GM12878 (cell line): ENCODE data around the gene SETD2. TPM values are rescaled to one million over a fixed set of nuclear protein-coding genes. Genes with fewer than 3 reads are reported as not detected.

Experiments used
- ATAC-seq: fragments of 200-7000 bp; cut with Tn5 transposase; 3 replicates; pipeline ENCODE4 v1.9.1; 2020; ENCODE audit warnings: mild to moderate bottlenecking, moderate library complexity
- BruUV-seq: library from RNA; stranded (reverse); fragments of 400-500 nt; replicated peaks from 2 replicates; lab custom pipeline; 2021; lab: Mats Ljungman, UMichigan
- CTCF ChIA-PET: fragments of 300-600 bp; sonication (Branson Sonifier 250); formaldehyde crosslinking; extraction: SDS; loops from one replicate; lab custom pipeline; 2021; ENCODE audit warnings: inconsistent platforms; lab: Yijun Ruan, JAX
- POLR2A ChIA-PET: fragments of 350-600 bp; formaldehyde crosslinking; extraction: SDS; loops from one replicate; lab custom pipeline; 2021; ENCODE audit warnings: inconsistent platforms; lab: Charles Lee
- RAD21 ChIA-PET: fragments of 300-600 bp; sonication (Branson Sonifier 250); formaldehyde crosslinking; loops from one replicate; lab custom pipeline; 2023; ENCODE audit warnings: antibody characterized with exemption; ENCODE audit not compliant: unreplicated experiment; lab: Charles Lee
- SMC1A ChIA-PET: fragments of 300-600 bp; sonication (Branson Sonifier 250); formaldehyde crosslinking; loops from one replicate; lab custom pipeline; 2023; ENCODE audit not compliant: unreplicated experiment, uncharacterized antibody; lab: Charles Lee
- DNase-seq: peaks from one replicate; pipeline ENCODE4 v3.0.0-alpha.2; 2011; ENCODE audit warnings: low read depth, low spot score
- FAIRE-seq: peaks from 3 replicates; lab custom pipeline; 2011; peaks lifted over from hg19 to GRCh38; lab: Jason Lieb, UNC
- H2AFZ ChIP-seq: 2 replicates; pipeline ENCODE4 v1.6.0; 2011; ENCODE audit warnings: low read depth, low read length, control low read depth; ENCODE audit not compliant: control insufficient read depth
- H3K27ac ChIP-seq: 2 replicates; pipeline ENCODE4 v1.5.1; 2011; ENCODE audit warnings: control low read depth; ENCODE audit not compliant: control insufficient read depth, insufficient read depth
- H3K27me3 ChIP-seq, 2 experiments: replicated peaks in 1 of 2; 2 replicates each; pipeline versions ENCODE4 v1.6.0 to v1.6.1; 2011; ENCODE audit warnings: low read length in 1 of 2; ENCODE audit not compliant: control insufficient read depth in 2 of 2, insufficient read depth in 2 of 2
- H3K36me3 ChIP-seq, 2 experiments: 2 replicates each; pipeline ENCODE4 v1.5.1; 2011; ENCODE audit warnings: low read length in 1 of 2; ENCODE audit not compliant: control insufficient read depth in 2 of 2, insufficient read depth in 2 of 2
- H3K4me1 ChIP-seq: 2 replicates; pipeline ENCODE4 v1.6.1; 2011; ENCODE audit warnings: mild to moderate bottlenecking, low read length, moderate library complexity, mixed read lengths; ENCODE audit not compliant: control insufficient read depth, insufficient read depth
- H3K4me2 ChIP-seq: 2 replicates; pipeline ENCODE4 v1.6.0; 2011; ENCODE audit warnings: control low read depth; ENCODE audit not compliant: control insufficient read depth, insufficient read depth
- H3K4me3 ChIP-seq: fragments of 200-600 bp; sonication (generic); 2 replicates; pipeline ENCODE4 v1.5.1; 2016
- H3K79me2 ChIP-seq: 2 replicates; pipeline ENCODE4 v1.6.0; 2011; ENCODE audit warnings: low read length; ENCODE audit not compliant: control insufficient read depth, insufficient read depth
- H3K9ac ChIP-seq: 2 replicates; pipeline ENCODE4 v1.8.0; 2011; ENCODE audit warnings: low read length, control low read depth, mixed read lengths; ENCODE audit not compliant: control insufficient read depth, insufficient read depth
- H3K9me3 ChIP-seq: replicated peaks from 3 replicates; pipeline ENCODE4 v1.5.1; 2011; ENCODE audit warnings: mild to moderate bottlenecking, low read length; ENCODE audit not compliant: control insufficient read depth, insufficient read depth
- H4K20me1 ChIP-seq: 2 replicates; pipeline ENCODE4 v1.6.0; 2011; ENCODE audit not compliant: control insufficient read depth, insufficient read depth
- CUX1 ChIP-seq: IDR thresholded peaks from 2 replicates; pipeline ENCODE4 v1.6.1; 2012; ENCODE audit warnings: improper control_type of control experiment, low read depth, low read length; ENCODE audit not compliant: insufficient replicate concordance
- MTA3 ChIP-seq: IDR thresholded peaks from 2 replicates; pipeline ENCODE4 v1.6.1; 2012; ENCODE audit warnings: low read length, inconsistent platforms, borderline replicate concordance
- POLR2A ChIP-seq: IDR thresholded peaks from 2 replicates; pipeline ENCODE4 v1.6.1; 2011; ENCODE audit warnings: low read depth, mild to moderate bottlenecking, low read length
- POLR2AphosphoS5 ChIP-seq: IDR thresholded peaks from 2 replicates; pipeline ENCODE4 v1.6.1; 2011; ENCODE audit warnings: mild to moderate bottlenecking, low read length, inconsistent platforms
- RB1 ChIP-seq: fragments of 450-650 bp; formaldehyde crosslinking; IDR thresholded peaks from 2 replicates; pipeline ENCODE4 v1.6.1; 2017; ENCODE audit warnings: mild to moderate bottlenecking, borderline replicate concordance
- SIX5 ChIP-seq: IDR thresholded peaks from 2 replicates; pipeline ENCODE4 v1.6.1; 2011; ENCODE audit warnings: mild to moderate bottlenecking, low read depth, low read length, moderate library complexity; ENCODE audit not compliant: severe bottlenecking
- WRNIP1 ChIP-seq: IDR thresholded peaks from 2 replicates; pipeline ENCODE4 v1.6.1; 2011; ENCODE audit warnings: low read depth, low read length, improper control_type of control experiment, borderline replicate concordance
- WGBS: methylation state at CpG from one replicate; pipeline ENCODE4 v1.1.6; 2016; ENCODE audit warnings: low lambda C conversion rate; ENCODE audit not compliant: insufficient replicate concordance, insufficient coverage; ENCODE audit errors: missing lambda C conversion rate; 5-methylcytosine and 5-hydroxymethylcytosine counted together
- in situ Hi-C: fragments of 300-500 bp; cut with MboI; formaldehyde crosslinking; loops from 9 replicates; pipeline ENCODE4 v1.14.3; 2018; ENCODE audit warnings: mixed read lengths
- intact Hi-C: fragments of 100-400 bp; cut with micrococcal nuclease; formaldehyde crosslinking; loops from one replicate; pipeline ENCODE4 v1.14.2; 2022; ENCODE audit not compliant: unreplicated experiment
- polyA plus RNA-seq, 11 experiments: library from polyadenylated mRNA; depleted of rRNA in 4 of 11; unstranded in 6 of 11; stranded (reverse) in 5 of 11; fragments of >200 nt; fragmentation: Nextera tagmentation in 4 of 11; fragmentation: Illumina TruSeq in 1 of 11; extraction: Ambion mirVana in 4 of 11; extraction: Trizol in 1 of 11; gene quantifications; 1 replicate in 1 of 11; 2 replicates in 10 of 11; pipeline versions ENCODE4 v1.2.1 to v1.2.3, GENCODE V29; 2011 to 2016; ENCODE audit warnings: inconsistent platforms in 2 of 11, missing spikeins in 2 of 11, low read depth in 1 of 11
- total RNA-seq, 4 experiments: library from RNA; depleted of rRNA in 3 of 4; stranded (reverse); fragments of >200 nt in 3 of 4; fragmentation: Illumina TruSeq in 1 of 4; extraction: Trizol in 1 of 4; gene quantifications; 2 replicates each; pipeline versions ENCODE4 v1.2.1 to v1.2.3, GENCODE V29; 2013 to 2021

The SETD2 gene
- total and polyA plus RNA-seq, 10 of the 15 experiments (the other 5 are each of a cell fraction or from before 2014, with no cell fraction given): 8.4 to 44.9 (median 24.5) TPM

- no peak for TF ChIP-seq CUX1
- TF ChIP-seq WRNIP1: no peak
- TF ChIP-seq SIX5: no peak
These were observed 150.7 kb downstream of the SETD2 start (continued) for GRCh38 chr3:47013231-47013630.

DNA sequence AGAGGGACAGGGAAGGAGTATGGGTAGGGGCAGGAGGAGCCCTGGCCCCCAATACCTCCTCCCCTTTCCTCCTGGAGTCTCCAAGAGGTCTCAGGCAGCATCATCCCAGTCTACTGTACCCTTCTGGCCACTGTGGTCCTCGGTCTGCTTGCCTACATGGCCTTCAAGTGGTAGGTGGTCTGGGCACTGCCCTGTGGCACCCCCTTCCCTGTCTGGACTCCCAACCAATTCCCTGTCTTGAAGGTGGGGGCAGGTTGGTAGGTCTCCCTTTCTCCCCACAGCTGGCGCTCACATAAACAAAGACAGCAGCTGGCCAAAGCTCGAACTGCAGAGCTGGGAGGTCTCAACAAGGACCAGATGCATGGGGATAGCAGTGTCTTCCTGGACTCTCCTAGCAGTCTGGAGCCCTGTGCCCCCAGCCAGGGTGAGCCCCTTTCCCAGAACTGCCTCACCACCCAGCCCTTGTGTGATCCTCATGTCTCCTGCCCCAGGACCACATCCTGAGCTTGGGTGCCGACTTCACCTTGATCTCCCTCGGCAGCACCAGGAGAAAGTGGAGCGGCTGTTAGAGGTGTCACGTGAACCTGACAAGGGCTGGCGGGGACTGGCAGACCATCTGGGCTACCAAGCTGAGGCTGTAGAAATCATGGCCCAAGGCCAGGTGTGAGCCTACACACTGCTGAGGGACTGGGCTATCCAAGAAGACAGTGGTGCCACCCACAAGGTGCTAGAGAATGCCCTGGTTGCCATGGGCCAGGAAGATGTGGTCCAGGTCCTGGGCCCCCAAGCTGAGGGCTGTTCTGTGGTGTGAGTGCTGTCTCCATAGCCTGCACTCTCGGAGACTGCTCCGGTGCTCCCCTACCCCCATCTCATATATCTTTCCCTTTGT lies 151.3 kb downstream of the SETD2 start:
- ChIA-PET CTCF (no interaction called here), RAD21 (no interaction called here), SMC1A (interaction anchor here (1.0 kb wide), 1 partner anchor 365 kb away, joined by 3 read pairs; no protein-coding TSS in a partner anchor), POLR2A (no interaction called here)
- intact Hi-C loops: loop anchor here (10.0 kb wide), 1 partner anchor 308 kb away; the partner anchor contains the start of gene TMIE
- DNase-seq: no peak
- H3K4me3 ChIP-seq: no peak overlapping the region
- 91% methylated on average over 10 of the region's 10 CpGs for WGBS
- TF ChIP-seq POLR2AphosphoS5 (peak; percentile 52; the same call in 1 of the 2 replicates), MTA3 (0 out of 2 replicates have a peak, but pooled peaks have one; percentile 7), RB1 (no peak), POLR2A (peak; percentile 56; the same call in 1 of the 2 replicates)
- no peak for FAIRE-seq
- no peak overlapping the region for H2AFZ ChIP-seq
- BruUV-seq: no TSS peak
- no peaks in the 10 kb centered on the region for H3K9me3 ChIP-seq
- H3K27me3 ChIP-seq: no peaks in the 10 kb centered on the region
- in situ Hi-C loops: no loop called here
- no peak overlapping the region for H3K4me2 ChIP-seq
- peaks cover 6% of the 10 kb centered on the region; the same call in 1 of the 2 replicates for H3K4me1 ChIP-seq
- H3K79me2 ChIP-seq: no peaks in the 10 kb centered on the region
- no peak for ATAC-seq
- H4K20me1 ChIP-seq: no peaks in the 10 kb centered on the region
- H3K27ac ChIP-seq: no peak overlapping the region
- no peak overlapping the region for H3K9ac ChIP-seq
- H3K36me3 ChIP-seq: peaks cover 13 to 26% of the 10 kb centered on the region in 2 experiments
